SIG-M5 treated with dmso at 0.1 percent for 504 hours (cell line): ENCODE data around the gene SPRY2.

Experiments used
- DNase-seq: peaks from one replicate; lab custom pipeline; 2025; ENCODE audit not compliant: unreplicated experiment; lab: John Stamatoyannopoulos, UW

The SPRY2 gene, protein sequence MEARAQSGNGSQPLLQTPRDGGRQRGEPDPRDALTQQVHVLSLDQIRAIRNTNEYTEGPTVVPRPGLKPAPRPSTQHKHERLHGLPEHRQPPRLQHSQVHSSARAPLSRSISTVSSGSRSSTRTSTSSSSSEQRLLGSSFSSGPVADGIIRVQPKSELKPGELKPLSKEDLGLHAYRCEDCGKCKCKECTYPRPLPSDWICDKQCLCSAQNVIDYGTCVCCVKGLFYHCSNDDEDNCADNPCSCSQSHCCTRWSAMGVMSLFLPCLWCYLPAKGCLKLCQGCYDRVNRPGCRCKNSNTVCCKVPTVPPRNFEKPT

DNA sequence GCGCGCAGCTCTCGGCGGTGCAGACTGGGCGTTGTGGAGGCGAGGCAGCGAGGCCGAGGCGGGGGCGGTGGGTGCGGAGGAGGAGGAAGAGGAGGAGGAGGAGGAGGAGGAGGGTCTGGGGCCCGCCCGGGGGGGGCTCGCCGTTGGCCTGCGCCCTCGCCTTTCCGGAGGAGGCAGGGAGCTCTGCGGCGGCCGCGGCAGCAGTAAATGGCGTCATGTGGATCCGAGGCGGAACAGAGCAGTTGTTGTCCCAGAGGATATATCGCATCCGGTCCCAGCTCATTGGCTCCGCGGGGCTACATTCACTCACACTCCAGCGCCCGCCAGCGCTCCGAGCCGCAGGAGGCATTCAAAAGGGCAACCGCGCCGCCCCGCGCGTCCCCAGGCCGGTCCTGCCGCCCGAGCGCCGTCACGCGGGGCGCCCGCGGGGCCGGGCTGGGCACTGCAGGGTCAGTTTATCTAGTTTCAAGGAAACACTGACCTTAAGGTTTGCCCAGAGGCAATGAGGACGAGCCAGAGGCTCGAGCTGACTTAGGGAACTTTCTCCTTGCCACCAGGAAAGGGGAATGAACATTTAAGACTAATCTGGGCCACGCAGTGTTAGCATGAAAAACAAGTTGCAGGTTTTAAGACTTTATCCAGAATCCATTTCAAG, at the start of gene SPRY2:
Gene SPRY2, minus strand, starts transcription at position 26 of the 655 bp plus-strand sequence. CDS start 3,421 bp downstream, outside the sequence.
- peak; percentile 98 for DNase-seq

DNA sequence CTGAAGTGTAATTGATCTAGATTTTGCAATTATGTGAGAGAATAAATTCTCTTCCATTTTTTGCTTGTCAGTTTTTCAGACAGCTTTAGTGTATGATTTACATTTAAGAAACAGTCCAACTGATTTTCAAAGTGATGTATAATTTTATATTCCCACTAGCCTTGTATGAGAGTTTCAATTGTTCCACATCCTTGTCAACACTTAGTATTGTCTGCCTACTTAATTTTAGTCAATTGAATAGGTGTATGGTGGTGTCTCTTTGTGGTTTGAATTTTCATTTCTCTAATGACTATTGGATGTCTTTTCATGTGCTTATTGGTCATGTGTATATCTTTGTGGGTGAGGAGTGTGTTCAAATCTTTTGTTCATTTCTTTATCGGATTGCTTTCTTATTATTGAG, 49.4 kb upstream of the SPRY2 start:
- no peak for DNase-seq

DNA sequence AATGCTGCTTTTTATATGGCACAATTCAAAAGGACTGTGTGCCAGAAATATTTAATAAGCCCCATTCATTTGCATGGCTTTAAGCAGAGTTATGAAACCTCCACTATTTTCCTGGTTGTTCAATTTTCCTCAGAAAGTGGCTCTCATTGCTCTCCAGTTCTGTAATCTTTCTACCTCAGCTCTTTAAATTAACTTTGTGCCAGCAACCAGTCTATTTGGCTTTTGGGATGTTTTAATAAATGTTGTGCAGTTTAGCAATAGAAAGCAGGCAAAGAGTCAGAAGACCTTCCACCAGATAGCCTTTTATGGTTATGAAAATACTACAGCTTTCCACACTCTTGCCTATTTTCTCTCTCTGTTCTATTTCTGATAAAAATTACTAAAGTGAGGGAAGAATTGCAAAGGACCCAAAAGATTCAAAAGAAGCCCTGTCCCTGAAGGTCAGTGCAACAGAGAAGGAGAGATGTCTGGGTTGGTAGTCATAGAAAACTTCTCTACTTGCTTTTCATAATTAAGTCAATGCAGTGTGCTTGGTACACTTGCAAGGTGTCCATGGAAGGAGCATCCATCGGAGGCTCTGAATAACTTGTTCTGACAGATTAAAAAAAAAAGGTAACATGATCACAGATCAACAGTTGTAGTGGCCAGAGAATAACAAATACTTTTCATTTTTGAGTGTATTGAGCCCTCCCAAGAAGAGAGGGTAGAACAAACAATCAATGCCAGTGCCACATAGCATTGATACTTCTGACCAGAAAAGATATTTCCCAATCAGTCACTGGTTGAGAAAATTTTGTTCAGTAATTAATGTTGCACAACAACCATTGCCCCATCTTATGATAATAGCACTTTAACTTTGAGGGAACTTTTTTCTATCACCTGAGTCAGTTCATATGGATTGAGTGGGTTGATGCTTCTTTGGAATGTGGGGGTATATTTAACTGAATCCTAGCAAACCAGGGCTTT, 48.4 kb upstream of the SPRY2 start:
- DNase-seq, result no peak

DNA sequence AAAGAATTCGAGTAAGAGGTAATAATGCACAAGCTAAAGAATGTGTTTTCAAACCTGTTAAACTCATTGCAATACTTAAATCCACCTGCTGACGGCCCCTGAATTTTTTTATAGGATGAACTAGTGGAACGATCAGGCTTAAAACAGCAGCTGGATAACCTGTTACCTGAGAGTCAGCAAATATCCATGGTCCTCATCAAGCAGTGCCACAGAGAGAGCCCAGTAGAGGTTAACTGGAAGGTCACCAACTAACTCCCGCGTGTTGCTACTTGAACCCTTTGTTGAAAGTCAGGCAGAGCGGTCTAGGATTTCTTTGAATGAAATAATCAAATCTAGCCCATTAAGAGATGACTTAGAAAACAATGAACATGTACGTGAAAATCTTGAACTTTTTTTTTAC, 47.6 kb upstream of the SPRY2 start:
- DNase-seq, result no peak

DNA sequence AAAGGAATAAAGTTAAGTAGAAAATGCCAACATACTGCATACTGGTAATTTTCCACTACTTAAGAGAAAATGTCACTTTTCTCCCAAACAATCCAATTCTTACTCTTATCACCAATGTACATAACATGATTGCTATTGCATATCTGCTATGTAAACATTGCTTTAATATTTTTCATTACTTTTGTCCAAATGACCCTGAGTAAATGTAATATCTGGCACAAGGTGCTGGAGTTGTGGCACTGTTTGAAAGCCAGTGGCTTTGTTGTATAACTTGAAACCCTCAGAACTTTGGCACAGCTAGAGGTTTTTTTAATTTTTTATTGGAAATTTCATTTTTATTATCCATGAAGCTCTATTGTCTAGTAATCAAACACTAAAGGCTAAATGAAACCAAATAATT, 45.7 kb upstream of the SPRY2 start:
- DNase-seq, result no peak

DNA sequence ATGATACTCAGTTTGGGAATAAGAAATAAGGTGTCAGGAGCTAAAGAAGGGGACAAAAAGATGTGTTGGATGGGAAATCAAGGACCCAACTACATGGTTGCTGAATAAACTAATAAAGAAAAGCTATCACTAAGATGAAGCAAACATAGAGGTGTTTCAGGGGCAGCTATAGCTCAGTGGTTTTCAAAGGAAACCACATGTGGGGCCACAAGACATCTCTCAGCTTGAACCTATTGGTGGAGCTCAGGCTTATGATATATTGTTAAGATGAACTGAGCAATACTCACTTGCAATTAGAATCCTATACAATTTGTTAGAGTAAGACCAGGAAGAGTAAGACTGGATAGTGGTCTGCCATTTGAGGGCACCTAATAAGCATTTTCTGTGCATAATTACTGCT, 45.1 kb upstream of the SPRY2 start:
- DNase-seq, result peak; percentile 28

DNA sequence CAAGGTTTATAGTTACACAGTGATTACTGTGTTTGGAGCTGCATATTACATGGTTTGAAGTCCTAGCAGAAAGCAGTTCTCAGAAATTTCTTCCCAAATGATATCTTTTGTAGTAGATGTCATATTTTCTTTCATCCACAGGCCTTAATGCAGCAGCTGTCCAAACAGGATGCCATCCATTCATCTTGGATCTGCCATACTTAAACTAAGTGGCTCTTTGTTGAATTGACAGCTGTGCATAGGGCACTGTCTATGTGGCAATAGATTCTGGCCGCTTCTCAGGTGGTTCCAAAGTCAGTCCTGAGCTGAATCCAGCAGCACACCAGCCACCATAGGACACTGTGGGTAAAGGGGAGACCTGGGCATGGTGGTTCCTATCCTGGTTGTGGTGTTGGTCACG, 41.6 kb upstream of the SPRY2 start:
- no peak for DNase-seq

DNA sequence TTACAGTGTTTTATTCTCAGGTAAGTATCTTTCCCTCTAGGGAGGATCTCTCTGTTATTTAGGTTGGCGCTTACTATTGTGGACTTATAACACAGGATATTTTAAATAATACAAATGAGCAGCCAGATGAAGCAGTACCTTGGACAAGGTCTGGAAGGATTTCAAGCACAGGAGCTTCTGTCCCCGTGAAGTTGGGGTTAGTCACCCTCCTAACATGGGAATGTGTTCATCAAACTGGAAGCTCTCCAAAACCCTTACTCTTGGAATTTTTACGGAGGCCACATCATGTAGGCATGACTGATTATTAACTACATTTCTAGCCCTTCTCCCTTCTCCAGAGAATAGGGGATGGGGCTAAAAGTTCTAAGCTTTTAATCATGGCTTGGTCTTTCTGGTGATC, 38.3 kb upstream of the SPRY2 start:
- no peak for DNase-seq

DNA sequence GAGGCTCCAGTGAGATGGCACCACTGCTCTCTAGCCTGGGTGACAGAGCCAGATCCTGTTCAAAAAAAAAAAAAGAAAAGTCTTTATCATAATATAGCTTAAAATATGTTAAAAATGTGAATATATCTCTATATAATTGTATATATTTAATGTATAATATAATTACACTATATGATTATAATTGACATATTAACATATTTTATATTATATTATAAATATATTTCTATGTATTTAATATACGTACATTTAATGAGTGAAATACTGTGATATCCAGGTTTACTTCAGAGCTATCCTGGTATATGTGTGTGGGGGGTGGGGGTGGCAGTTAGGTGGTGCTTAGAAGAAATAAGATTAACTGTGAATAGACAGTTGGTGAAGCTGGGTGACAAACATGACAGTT, 35.6 kb upstream of the SPRY2 start:
- DNase-seq, result no peak

DNA sequence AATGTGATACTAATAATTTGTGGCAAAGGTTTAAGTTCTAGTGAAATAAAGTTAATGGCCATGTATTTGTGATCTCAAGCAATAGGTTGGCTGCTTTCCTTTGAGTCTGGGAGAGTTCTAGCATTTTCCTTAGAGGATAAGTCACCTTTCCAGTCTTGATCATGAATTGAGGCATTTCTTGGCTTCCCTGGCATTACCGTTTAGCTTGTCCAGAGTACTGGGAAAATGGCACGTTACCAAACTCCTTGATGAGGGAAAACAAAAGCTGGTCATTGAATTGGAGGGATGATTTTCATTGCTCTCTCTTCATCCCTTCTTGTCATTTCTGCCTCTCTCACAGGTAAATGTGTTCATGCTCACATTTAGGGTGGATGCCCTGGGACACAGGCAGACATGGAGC, 34.0 kb upstream of the SPRY2 start:
- no peak for DNase-seq

DNA sequence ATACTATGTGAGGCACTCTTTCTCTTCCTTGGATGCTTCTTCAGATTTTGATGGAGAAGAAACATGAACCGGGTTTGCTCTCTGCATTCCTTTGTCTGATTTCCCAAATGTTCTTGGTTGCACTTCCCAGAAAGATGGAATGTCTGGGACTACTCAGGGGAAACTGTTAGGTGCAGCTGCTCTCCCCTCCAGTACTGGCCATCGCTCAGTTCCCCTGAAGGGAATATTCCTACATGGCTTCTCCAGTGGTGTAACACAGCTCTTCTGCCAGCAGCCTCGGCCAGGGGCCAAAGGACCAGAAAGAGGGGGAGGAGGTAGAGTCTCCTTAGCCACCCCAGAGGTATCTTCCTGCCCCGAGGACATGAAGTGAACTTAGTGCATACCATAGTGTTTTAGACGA, 33.5 kb upstream of the SPRY2 start:
- DNase-seq, result no peak

DNA sequence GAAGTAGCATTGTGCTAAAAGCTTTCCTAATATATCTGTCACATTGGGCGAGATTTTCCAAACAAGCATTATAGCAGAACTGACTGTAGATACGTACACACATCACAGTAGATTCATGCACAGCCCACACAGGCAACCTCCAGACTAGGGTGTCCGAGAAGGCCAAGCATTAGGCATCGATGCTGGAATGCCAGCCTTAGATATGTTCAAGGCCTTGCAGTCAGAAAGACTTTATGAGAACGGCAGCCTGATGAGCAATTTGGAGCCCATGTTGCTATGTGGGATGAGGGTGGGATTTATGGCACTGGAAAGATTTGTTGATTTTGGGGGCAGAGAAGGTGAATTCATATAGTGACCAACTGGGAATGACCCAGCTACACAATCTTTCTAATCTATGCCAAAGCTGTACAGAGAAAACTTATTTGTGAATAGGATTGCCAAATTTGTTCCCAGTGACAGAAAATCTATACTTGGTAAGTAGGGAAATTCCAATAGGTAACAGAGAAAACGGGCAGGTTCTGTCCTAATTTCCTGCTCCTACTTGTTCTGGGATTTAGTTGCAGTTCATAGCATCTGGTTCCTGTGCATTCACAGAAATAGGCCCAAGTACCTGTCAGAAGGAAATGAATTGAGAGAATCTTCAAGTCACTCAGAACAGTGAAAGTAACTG, 31.0 kb upstream of the SPRY2 start:
- no peak for DNase-seq

DNA sequence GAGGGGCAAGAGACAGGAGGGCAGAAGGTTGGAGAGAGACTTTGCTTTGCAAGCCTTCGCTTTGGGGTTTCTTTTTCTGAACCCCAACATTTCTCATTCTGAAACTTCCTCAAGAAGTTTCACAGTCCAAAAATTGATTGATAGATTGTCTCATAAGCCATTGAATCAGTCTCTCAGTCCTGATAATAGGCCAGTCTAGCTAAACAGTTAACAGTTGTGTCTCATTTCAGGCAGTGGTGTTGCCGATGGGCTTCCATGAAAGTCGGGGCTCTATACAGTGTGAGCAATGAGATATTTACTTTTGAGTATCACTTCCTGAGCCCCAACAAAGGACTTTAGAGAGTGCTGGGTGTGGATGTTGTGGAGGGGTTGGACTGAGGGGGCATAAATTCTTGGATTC, 26.5 kb upstream of the SPRY2 start:
- no peak for DNase-seq

DNA sequence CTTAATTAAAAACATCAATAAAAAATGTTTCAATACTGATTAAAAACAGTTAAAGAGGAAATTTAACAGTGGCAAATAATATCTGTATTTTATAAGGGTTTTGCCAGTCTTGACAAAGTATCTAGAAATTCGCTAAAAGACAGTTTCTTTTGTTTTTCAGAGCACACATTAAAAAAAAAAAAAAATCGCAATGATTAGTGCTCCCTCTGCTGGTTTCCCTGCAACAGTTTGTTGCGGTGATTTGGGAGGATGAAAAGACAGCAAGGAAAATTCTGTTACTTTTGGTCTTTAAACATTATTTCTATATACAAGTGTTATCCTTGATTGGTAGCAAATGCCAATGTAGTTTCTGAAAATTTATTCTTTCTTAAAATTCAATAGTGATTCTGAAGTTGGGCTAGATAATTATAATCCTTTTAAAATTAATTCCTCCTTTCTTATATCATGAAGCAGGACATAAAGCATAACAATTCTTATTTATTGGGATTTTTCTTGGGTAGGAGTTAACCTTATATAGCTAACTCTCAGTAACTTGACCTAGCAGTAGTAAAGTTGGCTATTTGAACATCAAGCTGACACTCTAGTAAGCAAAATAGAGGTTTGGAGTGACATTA, 23.1 kb upstream of the SPRY2 start:
- DNase-seq, result peak; percentile 9

DNA sequence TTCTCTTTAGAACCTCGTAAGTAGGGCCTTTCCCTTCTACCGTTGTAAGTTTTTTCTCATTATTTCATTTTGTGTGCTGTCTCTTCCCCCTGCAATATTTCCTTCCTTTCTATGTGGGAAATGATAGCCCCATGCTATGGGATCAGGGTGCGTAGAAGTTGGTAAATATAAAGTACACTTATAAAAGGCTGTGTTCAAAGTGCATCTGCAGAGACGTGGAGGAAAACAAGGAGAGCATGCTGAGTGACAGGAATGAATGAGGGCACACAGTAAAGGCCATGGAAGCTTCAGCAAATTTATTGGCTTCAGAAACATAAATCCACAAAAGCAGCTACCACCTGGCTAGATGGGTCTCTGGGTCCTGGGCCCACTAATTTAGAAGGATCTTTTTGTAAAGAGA, 21.6 kb upstream of the SPRY2 start:
- no peak for DNase-seq

DNA sequence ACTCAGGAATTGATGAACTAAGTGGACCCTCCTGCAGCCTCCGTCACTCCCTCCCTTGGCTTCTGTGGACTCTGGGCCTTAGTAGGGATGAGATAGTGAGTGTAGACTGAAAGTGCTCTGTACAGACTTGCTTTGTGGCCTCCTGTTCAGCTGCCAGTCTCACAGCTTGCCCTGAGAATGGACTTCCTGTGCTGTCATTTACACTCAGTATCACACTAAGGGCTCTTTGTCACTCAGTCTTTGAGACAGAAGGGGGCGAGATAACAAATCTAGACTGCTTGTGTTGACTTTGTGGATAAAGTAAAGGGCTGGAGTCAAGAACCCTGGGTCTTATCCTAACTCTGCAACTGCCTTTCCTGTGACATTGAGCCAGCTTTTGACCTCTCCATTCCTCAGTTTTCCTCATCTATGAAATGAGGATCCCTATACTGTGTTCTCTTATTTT, 21.0 kb upstream of the SPRY2 start:
- DNase-seq, result peak; percentile 61

DNA sequence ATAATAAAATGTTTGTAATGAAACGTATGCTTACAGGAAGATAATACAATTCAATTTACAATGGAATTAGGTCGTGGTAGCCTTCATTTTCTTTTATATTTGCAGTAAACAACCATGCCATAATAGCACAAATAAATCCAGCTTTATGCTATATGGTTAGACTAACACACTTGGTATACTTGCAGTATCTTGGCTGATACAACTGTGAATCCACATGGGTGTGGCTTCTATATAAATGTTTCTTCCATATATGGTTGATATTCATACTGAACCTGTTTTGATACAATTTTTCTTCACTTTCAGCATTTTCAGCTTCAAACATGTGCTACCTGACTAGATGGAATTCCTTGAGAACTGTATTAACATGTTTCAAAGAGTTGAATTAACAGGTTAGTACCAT, 20.4 kb upstream of the SPRY2 start:
- no peak for DNase-seq

DNA sequence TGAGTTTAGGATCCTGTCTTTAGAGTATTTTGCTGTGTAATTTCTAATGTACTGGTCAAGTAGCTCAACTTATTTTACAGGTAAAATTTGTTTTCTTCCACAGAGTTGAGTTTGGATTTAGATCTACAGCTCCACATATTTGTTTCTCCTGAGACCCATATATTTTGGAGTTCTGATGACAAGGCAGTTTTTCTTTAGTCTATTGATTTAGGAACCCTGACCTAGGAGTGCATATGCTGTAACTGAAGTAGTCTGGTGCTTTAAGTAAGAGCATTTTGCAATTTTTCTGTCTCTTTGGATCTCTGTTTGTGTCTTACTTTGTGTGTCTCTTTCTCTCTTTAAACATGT, 19.5 kb upstream of the SPRY2 start:
- no peak for DNase-seq

DNA sequence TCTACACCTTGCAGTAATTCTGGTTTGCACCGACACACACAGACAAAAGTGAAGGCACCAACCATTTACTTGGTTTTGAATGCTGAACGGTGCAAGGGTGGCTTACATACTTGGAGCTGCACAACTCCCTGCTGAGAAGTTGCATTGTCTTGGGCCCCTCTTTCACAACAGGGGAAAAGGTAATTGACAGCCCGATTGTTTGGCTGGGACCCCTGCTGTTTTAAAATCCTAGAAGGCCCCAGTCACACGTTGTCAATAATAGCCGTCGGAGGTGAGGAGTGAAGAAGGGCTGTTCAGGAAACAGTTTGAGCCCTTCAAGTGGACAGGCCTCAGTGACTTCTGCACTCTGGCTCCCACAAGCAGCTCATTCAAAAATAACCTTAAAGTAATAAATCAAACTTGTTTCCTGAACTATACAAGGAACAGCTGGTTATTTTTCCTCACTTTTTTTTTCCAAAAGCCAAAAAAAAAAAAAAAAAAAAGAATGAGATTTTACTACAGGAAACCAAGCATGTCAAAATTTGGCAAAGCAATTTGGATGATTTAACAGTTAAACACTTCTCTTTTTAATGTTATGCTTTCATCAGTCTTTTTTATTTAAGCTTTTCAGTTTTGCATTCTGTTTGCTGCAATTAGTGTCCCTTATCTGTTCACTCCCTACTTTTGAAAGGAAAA, 19.0 kb upstream of the SPRY2 start:
- peak; percentile 60 for DNase-seq

DNA sequence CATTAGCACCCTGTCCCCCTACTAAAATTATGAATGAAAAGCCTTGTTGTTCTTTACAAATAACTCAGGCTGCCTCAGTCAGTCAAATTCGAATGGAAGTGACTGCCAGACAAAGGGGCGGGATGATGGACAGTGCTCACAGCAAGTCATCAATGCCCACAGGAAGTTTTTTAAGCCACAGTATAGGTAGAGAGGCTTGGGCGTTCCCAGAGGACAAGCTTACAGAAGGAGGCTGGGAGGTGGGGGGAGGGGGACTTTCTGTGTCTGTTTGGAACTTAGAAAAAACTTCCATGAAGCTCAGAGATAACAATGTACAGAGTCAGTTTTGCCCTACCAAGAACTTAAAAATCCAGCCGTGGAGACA, 18.5 kb upstream of the SPRY2 start:
- no peak for DNase-seq
